GM15510 (cell line): ENCODE results near the gene CPS1.

Source experiments
- POLR2A ChIP-seq: IDR thresholded peaks from 3 replicates; pipeline ENCODE4 v1.6.1; 2011; ENCODE audit warnings: borderline replicate concordance; ENCODE audit not compliant: insufficient read length; ENCODE audit errors: extremely low read depth

Gene CPS1

GRCh38 chr2:210561475-210561874 is 5.1 kb downstream of the CPS1 start:
- TF ChIP-seq POLR2A: no peak

GRCh38 chr2:210562091-210562490 is 5.7 kb downstream of the CPS1 start:
- no peak for TF ChIP-seq POLR2A

- no peak for TF ChIP-seq POLR2A
Measured at GRCh38 chr2:210562502-210563080, 6.2 kb downstream of the CPS1 start.

- no peak for TF ChIP-seq POLR2A
Measured at GRCh38 chr2:210567279-210567678, 10.9 kb downstream of the CPS1 start.

GRCh38 chr2:210568108-210568507 is 11.7 kb downstream of the CPS1 start:
- TF ChIP-seq POLR2A: no peak

GRCh38 chr2:210577263-210578071 is 21.1 kb downstream of the CPS1 start:
- no peak for TF ChIP-seq POLR2A

GRCh38 chr2:210584834-210585233 is 28.4 kb downstream of the CPS1 start:
- TF ChIP-seq POLR2A: no peak

GRCh38 chr2:210586381-210586780 is 30.0 kb downstream of the CPS1 start:
- no peak for TF ChIP-seq POLR2A

- TF ChIP-seq POLR2A: no peak
Measured at GRCh38 chr2:210591663-210592062, 35.3 kb downstream of the CPS1 start.

- TF ChIP-seq POLR2A: no peak
Measured at GRCh38 chr2:210592726-210593125, 36.3 kb downstream of the CPS1 start.

GRCh38 chr2:210593166-210593565 is 36.8 kb downstream of the CPS1 start:
- no peak for TF ChIP-seq POLR2A

GRCh38 chr2:210598219-210598618 is 41.8 kb downstream of the CPS1 start:
- TF ChIP-seq POLR2A: no peak

- TF ChIP-seq POLR2A: no peak
Measured at GRCh38 chr2:210599476-210599875, 43.1 kb downstream of the CPS1 start.

- no peak for TF ChIP-seq POLR2A
Measured at GRCh38 chr2:210604666-210605065, 48.3 kb downstream of the CPS1 start.

- no peak for TF ChIP-seq POLR2A
Measured at GRCh38 chr2:210606001-210606400, 49.6 kb downstream of the CPS1 start.

GRCh38 chr2:210611466-210611865 is 55.1 kb downstream of the CPS1 start:
- TF ChIP-seq POLR2A: no peak
